ENCODE results near the gene GPR42. TPM values are rescaled to one million over a fixed set of nuclear protein-coding genes. Genes with fewer than 3 reads are reported as not detected.

Gene GPR42
- total and polyA plus RNA-seq, 7 experiments from 2014 or later, result 0.24 TPM; not detected in 6

DNA sequence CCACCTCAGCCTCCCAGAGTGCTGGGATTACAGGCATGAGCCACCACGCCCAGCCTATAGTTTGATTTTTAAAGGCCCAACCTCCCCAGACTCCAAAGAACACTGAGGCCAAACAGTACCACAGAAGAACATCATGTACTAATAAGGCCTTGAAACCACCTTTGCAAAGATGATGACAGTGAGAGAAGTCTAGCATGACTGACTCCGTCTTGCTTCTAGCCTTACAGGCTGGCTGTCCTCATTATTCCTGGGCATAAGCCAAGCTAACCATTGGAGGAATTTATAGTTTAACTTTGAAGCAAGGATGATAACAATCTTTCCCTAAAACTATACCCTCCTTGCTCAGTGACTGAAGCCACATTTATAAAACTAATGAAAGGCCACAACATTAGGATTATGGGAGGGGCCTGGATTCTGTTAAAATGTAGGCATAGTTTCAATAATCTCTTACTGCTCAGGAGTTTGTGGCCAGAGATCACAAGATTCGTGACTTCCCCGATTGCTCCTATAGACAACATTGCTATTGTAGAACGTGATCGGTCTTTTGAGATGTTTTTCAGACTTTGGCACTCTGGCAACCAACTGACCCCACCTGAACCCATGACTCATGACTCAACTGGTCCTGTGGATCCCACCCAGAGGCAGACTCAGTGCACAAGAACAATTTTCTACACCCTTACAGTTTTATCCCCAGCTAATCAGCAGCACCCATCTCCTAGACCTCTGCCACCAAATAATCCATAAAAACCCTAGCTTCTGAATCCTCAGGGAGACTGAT, 17.6 kb downstream of the GPR42 start:
- Mint-ChIP-seq H3K4me1 (no peaks in the 10 kb centered on the region), H3K9me3 (peaks cover 0 to 17% (median 7%) of the 10 kb centered on the region in 11 donors), H3K4me3 (no peak overlapping the region), H3K27me3 (peaks cover 0 to 11% (median 4%) of the 10 kb centered on the region in 5 donors), H3K36me3 (peaks cover 0 to 9% (median 5%) of the 10 kb centered on the region in 5 donors), H3K27ac (no peak overlapping the region)
- DNase-seq (no peak), ATAC-seq (no peak)
- H3K27ac ChIP-seq (ENCODE audit: low read depth, low read length), result no peak overlapping the region
- no peaks in the 10 kb centered on the region for H3K27me3 ChIP-seq (ENCODE audit: control insufficient read depth in 2 of 2, insufficient read depth in 2 of 2, low read length in 2 of 2)
- H3K9me3 ChIP-seq (ENCODE audit: control insufficient read depth in 2 of 3, low read length in 3 of 3), result no peaks in the 10 kb centered on the region
- intact Hi-C loops (cut with micrococcal nuclease), result no loop called here
- H3K4me3 ChIP-seq (ENCODE audit: low read length), result no peak overlapping the region
- no peaks in the 10 kb centered on the region for H3K36me3 ChIP-seq (ENCODE audit: control insufficient read depth in 2 of 3, insufficient read depth in 3 of 3, low read length in 3 of 3)
- CTCF ChIA-PET, result no interaction called here
- POLR2A ChIA-PET, result no interaction called here
- no peaks in the 10 kb centered on the region for H3K4me1 ChIP-seq (ENCODE audit: control insufficient read depth in 2 of 2, insufficient read depth in 2 of 2, low read length in 2 of 2)

GRCh38 chr19:35389192-35389861, 18.5 kb downstream of the GPR42 start:
- ATAC-seq (no peak), DNase-seq (no peak)
- H3K9me3 Mint-ChIP-seq, result peaks cover 0 to 17% (median 6%) of the 10 kb centered on the region in 11 donors
- Histone ChIP-seq H3K9me3 (ENCODE audit: control insufficient read depth in 2 of 3, low read length in 3 of 3) (no peaks in the 10 kb centered on the region), H3K27me3 (ENCODE audit: control insufficient read depth in 2 of 2, insufficient read depth in 2 of 2, low read length in 2 of 2) (no peaks in the 10 kb centered on the region), H3K27ac (ENCODE audit: low read depth, low read length) (no peak overlapping the region), H3K4me1 (ENCODE audit: control insufficient read depth in 2 of 2, insufficient read depth in 2 of 2, low read length in 2 of 2) (no peaks in the 10 kb centered on the region), H3K4me3 (ENCODE audit: low read length) (no peak overlapping the region), H3K36me3 (ENCODE audit: control insufficient read depth in 2 of 3, insufficient read depth in 3 of 3, low read length in 3 of 3) (no peaks in the 10 kb centered on the region)
- H3K27me3 Mint-ChIP-seq, result peaks cover 0 to 11% (median 4%) of the 10 kb centered on the region in 5 donors
- no peak overlapping the region for H3K4me3 Mint-ChIP-seq
- peaks cover 0 to 9% (median 5%) of the 10 kb centered on the region in 5 donors for H3K36me3 Mint-ChIP-seq
- ChIA-PET POLR2A (no interaction called here), CTCF (interaction anchor here (0.7 kb wide), 1 partner anchor 84 kb away, joined by 3 read pairs; no protein-coding TSS in a partner anchor)
- intact Hi-C loops (cut with micrococcal nuclease), result no loop called here
- H3K4me1 Mint-ChIP-seq, result no peaks in the 10 kb centered on the region
- H3K27ac Mint-ChIP-seq, result no peak overlapping the region

DNA sequence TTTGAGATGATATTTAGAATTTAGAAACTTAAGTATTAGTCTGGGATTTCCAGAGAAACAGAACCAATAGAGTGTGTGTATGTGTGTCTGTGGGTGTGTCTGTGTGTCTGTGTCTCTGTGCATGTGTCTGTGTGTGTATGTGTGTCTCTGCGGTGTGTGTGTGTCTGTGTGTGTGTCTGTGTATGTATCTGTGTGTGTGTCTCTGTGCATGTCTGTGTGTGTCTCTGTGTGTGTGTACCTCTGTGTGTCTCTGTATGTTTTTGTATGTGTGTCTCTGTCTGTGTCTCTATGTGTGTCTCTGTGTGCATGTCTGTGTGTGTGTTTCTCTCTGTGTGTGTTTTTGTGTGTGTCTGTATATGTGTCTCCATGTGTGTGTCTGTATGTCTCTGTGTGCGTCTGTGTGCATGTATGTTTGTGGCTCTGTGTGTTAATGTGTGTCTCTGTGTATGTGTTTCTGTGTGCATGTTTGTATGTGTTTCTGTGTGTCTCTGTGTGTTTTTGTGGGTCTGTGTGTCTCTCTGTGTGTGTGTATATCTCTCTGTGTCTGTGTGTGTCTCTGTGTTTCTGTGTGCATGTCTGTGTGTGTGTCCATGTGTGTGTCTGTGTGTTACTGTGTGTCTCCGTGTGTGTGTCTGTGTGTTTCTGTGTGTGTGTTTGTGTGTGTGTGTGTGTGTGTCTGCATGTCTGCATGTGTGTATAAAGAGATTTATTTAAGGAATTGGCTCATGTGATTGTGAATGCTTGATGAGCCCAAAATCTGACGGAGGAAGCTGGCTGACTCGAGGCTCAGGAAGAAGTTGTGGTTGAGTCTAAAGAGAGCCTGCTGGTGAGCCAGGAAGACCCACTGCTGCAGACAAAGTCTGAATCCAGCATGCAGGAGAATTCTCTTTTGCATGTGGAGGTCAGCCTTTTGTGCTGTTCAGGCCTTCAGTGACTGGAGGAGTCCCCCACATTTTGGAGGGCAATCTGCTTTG, 22.2 kb downstream of the GPR42 start:
- H3K4me3 ChIP-seq (ENCODE audit: low read length), result no peak overlapping the region
- H3K27me3 ChIP-seq (ENCODE audit: control insufficient read depth in 2 of 2, insufficient read depth in 2 of 2, low read length in 2 of 2), result no peaks in the 10 kb centered on the region
- DNase-seq (no peak), ATAC-seq (no peak)
- H3K36me3 Mint-ChIP-seq, result no peaks in the 10 kb centered on the region
- no peaks in the 10 kb centered on the region for H3K4me1 Mint-ChIP-seq
- no peaks in the 10 kb centered on the region for H3K36me3 ChIP-seq (ENCODE audit: control insufficient read depth in 2 of 3, insufficient read depth in 3 of 3, low read length in 3 of 3)
- peaks cover 0 to 2% (median 0%) of the 10 kb centered on the region in 11 donors for H3K9me3 Mint-ChIP-seq
- POLR2A ChIA-PET, result no interaction called here
- no peak overlapping the region for H3K4me3 Mint-ChIP-seq
- intact Hi-C loops (cut with micrococcal nuclease), result no loop called here
- no peaks in the 10 kb centered on the region for H3K4me1 ChIP-seq (ENCODE audit: control insufficient read depth in 2 of 2, insufficient read depth in 2 of 2, low read length in 2 of 2)
- H3K27me3 Mint-ChIP-seq, result peaks cover 0 to 5% (median 2%) of the 10 kb centered on the region in 5 donors
- H3K27ac Mint-ChIP-seq, result no peak overlapping the region
- CTCF ChIA-PET, result no interaction called here
- no peaks in the 10 kb centered on the region for H3K9me3 ChIP-seq (ENCODE audit: control insufficient read depth in 2 of 3, low read length in 3 of 3)
- H3K27ac ChIP-seq (ENCODE audit: low read depth, low read length), result no peak overlapping the region

DNA sequence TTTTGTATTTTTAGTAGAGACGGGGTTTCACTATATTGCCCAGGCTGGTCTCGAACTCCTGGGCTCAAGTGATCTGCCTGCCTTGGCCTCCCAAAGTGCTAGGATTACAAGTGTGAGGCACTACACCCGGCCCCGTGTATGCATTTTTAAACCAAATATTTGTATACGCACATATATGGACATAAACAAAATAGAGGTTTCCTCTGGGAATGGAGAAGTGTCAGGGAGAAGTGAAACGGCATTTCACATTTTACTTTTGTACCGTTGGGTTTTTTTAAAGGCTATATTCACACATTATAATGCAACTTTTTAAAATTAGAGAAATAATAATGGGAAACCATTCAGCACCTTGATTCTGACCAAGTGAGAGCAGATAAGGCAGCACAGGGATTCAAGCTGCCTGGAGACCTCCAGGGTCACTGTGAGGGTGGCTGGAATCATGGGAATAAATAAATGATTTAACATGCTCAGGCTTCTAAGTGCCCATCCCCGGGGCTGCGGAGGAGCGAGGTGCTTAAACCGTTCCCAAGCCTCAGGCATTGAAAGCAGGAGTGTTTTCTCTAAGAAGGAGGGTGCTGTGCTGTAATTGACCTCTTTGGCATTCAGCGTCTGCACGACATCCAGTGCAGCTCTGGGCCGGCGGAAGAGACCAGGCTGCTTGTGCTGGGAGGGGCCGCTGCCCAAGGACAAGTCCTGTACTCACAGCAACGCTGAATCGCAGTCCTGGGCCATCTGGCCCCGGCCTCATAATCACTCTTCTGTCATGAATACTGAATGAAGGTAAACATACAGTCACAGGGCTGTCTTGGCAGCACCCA, 24.7 kb downstream of the GPR42 start:
- intact Hi-C loops (cut with micrococcal nuclease), result no loop called here
- no peaks in the 10 kb centered on the region for H3K27me3 ChIP-seq (ENCODE audit: control insufficient read depth in 2 of 2, insufficient read depth in 2 of 2, low read length in 2 of 2)
- Mint-ChIP-seq H3K27me3 (peaks cover 0 to 3% (median 0%) of the 10 kb centered on the region in 5 donors), H3K27ac (no peak overlapping the region), H3K4me3 (no peak overlapping the region), H3K4me1 (no peaks in the 10 kb centered on the region), H3K36me3 (no peaks in the 10 kb centered on the region), H3K9me3 (peaks cover 0 to 1% (median 0%) of the 10 kb centered on the region in 11 donors)
- no peak for DNase-seq
- ChIA-PET POLR2A (no interaction called here), CTCF (no interaction called here)
- H3K4me3 ChIP-seq (ENCODE audit: low read length), result no peak overlapping the region
- no peak for ATAC-seq
- H3K9me3 ChIP-seq (ENCODE audit: control insufficient read depth in 2 of 3, low read length in 3 of 3), result no peaks in the 10 kb centered on the region
- H3K36me3 ChIP-seq (ENCODE audit: control insufficient read depth in 2 of 3, insufficient read depth in 3 of 3, low read length in 3 of 3), result no peaks in the 10 kb centered on the region
- no peaks in the 10 kb centered on the region for H3K4me1 ChIP-seq (ENCODE audit: control insufficient read depth in 2 of 2, insufficient read depth in 2 of 2, low read length in 2 of 2)
- no peak overlapping the region for H3K27ac ChIP-seq (ENCODE audit: low read depth, low read length)

DNA sequence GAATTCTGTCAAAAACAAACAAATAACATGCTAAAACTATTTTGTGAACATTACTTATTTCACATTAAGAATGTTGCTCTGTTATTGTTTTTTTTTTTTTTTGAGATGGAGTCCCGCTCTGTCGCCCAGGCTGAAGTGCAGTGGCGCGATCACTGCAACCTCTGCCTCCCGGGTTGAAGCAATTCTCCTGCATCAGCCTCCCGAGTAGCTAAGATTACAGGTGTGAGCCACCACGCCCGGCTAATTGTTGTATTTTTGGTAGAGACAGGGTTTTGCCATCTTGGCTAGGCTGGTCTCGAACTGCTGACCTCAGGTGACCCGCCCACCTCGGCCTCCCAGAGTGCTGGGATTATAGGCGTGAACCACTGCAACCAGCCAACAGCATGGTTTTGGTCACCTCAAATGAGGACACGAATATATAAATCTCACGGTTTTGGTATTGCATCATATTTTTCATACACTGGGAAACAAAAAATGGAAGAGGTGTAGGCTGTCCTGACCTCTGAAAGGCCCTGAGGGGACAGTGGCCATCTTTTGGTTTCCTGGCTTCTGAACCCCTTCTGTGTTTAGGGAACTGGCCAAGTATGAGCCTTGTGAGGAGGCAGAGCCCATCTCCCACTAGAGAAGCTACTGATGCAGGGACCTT, 25.5 kb downstream of the GPR42 start:
- no peak overlapping the region for H3K27ac ChIP-seq (ENCODE audit: low read depth, low read length)
- no peaks in the 10 kb centered on the region for H3K4me1 Mint-ChIP-seq
- POLR2A ChIA-PET, result no interaction called here

More for the DNA sequence above, 25.5 kb downstream of the GPR42 start:
- H3K27me3 ChIP-seq (ENCODE audit: control insufficient read depth in 2 of 2, insufficient read depth in 2 of 2, low read length in 2 of 2), result no peaks in the 10 kb centered on the region
- no peaks in the 10 kb centered on the region for H3K4me1 ChIP-seq (ENCODE audit: control insufficient read depth in 2 of 2, insufficient read depth in 2 of 2, low read length in 2 of 2)
- no peak overlapping the region for H3K4me3 Mint-ChIP-seq
- H3K9me3 Mint-ChIP-seq, result peaks cover 0 to 1% (median 0%) of the 10 kb centered on the region in 11 donors
- intact Hi-C loops (cut with micrococcal nuclease), result no loop called here
- DNase-seq (no peak), ATAC-seq (no peak)
- H3K27me3 Mint-ChIP-seq, result peaks cover 0 to 2% (median 0%) of the 10 kb centered on the region in 5 donors
- CTCF ChIA-PET, result no interaction called here
- no peak overlapping the region for H3K4me3 ChIP-seq (ENCODE audit: low read length)
- no peaks in the 10 kb centered on the region for H3K36me3 ChIP-seq (ENCODE audit: control insufficient read depth in 2 of 3, insufficient read depth in 3 of 3, low read length in 3 of 3)
- no peaks in the 10 kb centered on the region for H3K36me3 Mint-ChIP-seq
- H3K27ac Mint-ChIP-seq, result no peak overlapping the region
- H3K9me3 ChIP-seq (ENCODE audit: control insufficient read depth in 2 of 3, low read length in 3 of 3), result no peaks in the 10 kb centered on the region
